Type B pancreatic cell (in vitro differentiated cells): ENCODE results near the gene AFF3. TPM values are rescaled to one million over a fixed set of nuclear protein-coding genes. Genes with fewer than 3 reads are reported as not detected.

ENCODE experiments used
- DNase-seq: peaks from one replicate; pipeline ENCODE4 v3.0.0; 2021; ENCODE audit warnings: mixed read lengths; ENCODE audit not compliant: unreplicated experiment; ENCODE audit errors: extremely low spot score
- H3K27ac Mint-ChIP-seq: 2 replicates; pipeline ENCODE4 v1.8.0; 2021; ENCODE audit warnings: mild to moderate bottlenecking, mixed read lengths
- H3K27me3 Mint-ChIP-seq: 2 replicates; pipeline ENCODE4 v1.8.0; 2021; ENCODE audit warnings: mixed read lengths
- H3K36me3 Mint-ChIP-seq: 2 replicates; pipeline ENCODE4 v1.8.0; 2021; ENCODE audit warnings: mixed read lengths
- H3K4me1 Mint-ChIP-seq: one replicate; pipeline ENCODE4 v1.8.0; 2021; ENCODE audit warnings: mixed read lengths; ENCODE audit not compliant: unreplicated experiment
- H3K4me3 Mint-ChIP-seq: 2 replicates; pipeline ENCODE4 v1.8.0; 2021; ENCODE audit warnings: mild to moderate bottlenecking, mixed read lengths
- H3K9me3 Mint-ChIP-seq: 2 replicates; pipeline ENCODE4 v1.8.0; 2021; ENCODE audit warnings: mixed read lengths
- CTCF ChIP-seq: fragments of 200-600 bp; sonication (generic); conservative IDR thresholded peaks from 2 replicates; pipeline ENCODE4 v1.5.0; 2021; ENCODE audit warnings: antibody characterized with exemption, mild to moderate bottlenecking
- total RNA-seq: library from RNA; stranded (reverse); gene quantifications from 2 replicates; pipeline ENCODE4 v1.2.1, GENCODE V29; 2021; ENCODE audit warnings: low replicate concordance

The AFF3 gene
- total RNA-seq, 1 donor from 2014 or later: 29.2 TPM

GRCh38 chr2:100126201-100126600, 16.2 kb downstream of the AFF3 start:
- H3K27me3 Mint-ChIP-seq: peaks cover 3% of the 10 kb centered on the region
- H3K9me3 Mint-ChIP-seq: peaks cover 14% of the 10 kb centered on the region
- no peak overlapping the region for H3K27ac Mint-ChIP-seq
- peaks cover 9% of the 10 kb centered on the region for H3K4me1 Mint-ChIP-seq
- no peaks in the 10 kb centered on the region for H3K36me3 Mint-ChIP-seq
- no peak overlapping the region for H3K4me3 Mint-ChIP-seq
- DNase-seq: no peak
- TF ChIP-seq CTCF: no peak

GRCh38 chr2:100125626-100126025, 16.8 kb downstream of the AFF3 start:
- H3K27me3 Mint-ChIP-seq: no peaks in the 10 kb centered on the region
- H3K4me1 Mint-ChIP-seq: peaks cover 9% of the 10 kb centered on the region
- no peak for DNase-seq
- no peak overlapping the region for H3K27ac Mint-ChIP-seq
- no peak for TF ChIP-seq CTCF
- H3K4me3 Mint-ChIP-seq: no peak overlapping the region
- peaks cover 14% of the 10 kb centered on the region for H3K9me3 Mint-ChIP-seq
- no peaks in the 10 kb centered on the region for H3K36me3 Mint-ChIP-seq

GRCh38 chr2:100124761-100125160, 17.6 kb downstream of the AFF3 start:
- no peak overlapping the region for H3K4me3 Mint-ChIP-seq
- peaks cover 14% of the 10 kb centered on the region for H3K9me3 Mint-ChIP-seq
- no peak overlapping the region for H3K27ac Mint-ChIP-seq
- DNase-seq: no peak
- H3K4me1 Mint-ChIP-seq: peaks cover 9% of the 10 kb centered on the region
- no peaks in the 10 kb centered on the region for H3K36me3 Mint-ChIP-seq
- H3K27me3 Mint-ChIP-seq: no peaks in the 10 kb centered on the region
- no peak for TF ChIP-seq CTCF

GRCh38 chr2:100121124-100121718, 21.2 kb downstream of the AFF3 start:
- peaks cover 7% of the 10 kb centered on the region for H3K4me1 Mint-ChIP-seq
- no peak for TF ChIP-seq CTCF
- H3K4me3 Mint-ChIP-seq: no peak overlapping the region
- no peak for DNase-seq
- no peaks in the 10 kb centered on the region for H3K36me3 Mint-ChIP-seq
- no peak overlapping the region for H3K27ac Mint-ChIP-seq
- peaks cover 22% of the 10 kb centered on the region for H3K9me3 Mint-ChIP-seq
- no peaks in the 10 kb centered on the region for H3K27me3 Mint-ChIP-seq

GRCh38 chr2:100119235-100119634, 23.2 kb downstream of the AFF3 start:
- H3K9me3 Mint-ChIP-seq: peaks cover 15% of the 10 kb centered on the region
- H3K36me3 Mint-ChIP-seq: no peaks in the 10 kb centered on the region
- no peak overlapping the region for H3K4me3 Mint-ChIP-seq
- TF ChIP-seq CTCF: no peak
- no peaks in the 10 kb centered on the region for H3K27me3 Mint-ChIP-seq
- H3K4me1 Mint-ChIP-seq: no peaks in the 10 kb centered on the region
- DNase-seq: no peak
- H3K27ac Mint-ChIP-seq: no peak overlapping the region
